GM20000 (cell line): ENCODE results near the gene PRAMEF1.

Experiments used
- DNase-seq: peaks from one replicate; pipeline ENCODE4 v3.0.0; 2012; ENCODE audit warnings: low spot score
- CTCF ChIP-seq: IDR thresholded peaks from 2 replicates; pipeline ENCODE4 v1.5.1; 2012; ENCODE audit warnings: mild to moderate bottlenecking, control low read depth; ENCODE audit errors: extremely low read depth, missing control alignments

The PRAMEF1 gene

GRCh38 chr1:12769031-12769430 lies 22.2 kb upstream of the PRAMEF1 start:
- TF ChIP-seq CTCF, result no peak
- no peak for DNase-seq

- no peak for DNase-seq
- no peak for TF ChIP-seq CTCF
Measured at GRCh38 chr1:12769976-12770505, 21.2 kb upstream of the PRAMEF1 start.

- no peak for TF ChIP-seq CTCF
- DNase-seq, result no peak
Measured at GRCh38 chr1:12770620-12771019, 20.6 kb upstream of the PRAMEF1 start.

GRCh38 chr1:12771186-12771585 lies 20.0 kb upstream of the PRAMEF1 start:
- no peak for DNase-seq

DNA sequence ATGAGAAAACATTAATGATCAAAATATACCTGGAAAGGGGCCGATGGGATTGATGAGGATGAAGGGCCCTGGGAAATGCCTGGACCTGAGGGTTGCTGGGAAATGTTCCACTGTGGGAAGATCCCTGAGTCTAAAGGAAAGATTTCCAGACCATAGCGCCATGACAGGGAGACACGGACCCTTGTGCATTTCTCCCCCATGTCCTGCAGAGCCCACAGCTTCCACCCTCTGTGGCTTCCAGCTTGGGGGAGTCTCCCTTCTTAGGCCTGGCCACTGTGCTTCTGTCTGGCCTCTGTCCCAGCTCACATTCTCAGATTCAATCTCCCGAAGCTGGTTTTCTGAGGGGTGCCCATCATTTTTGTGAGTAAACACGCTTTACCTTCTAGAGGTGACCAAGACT lies 18.7 kb upstream of the PRAMEF1 start:
- TF ChIP-seq CTCF, result no peak
- DNase-seq, result no peak

More at GRCh38 chr1:12771186-12771585, 20.0 kb upstream of the PRAMEF1 start:
- no peak for TF ChIP-seq CTCF

GRCh38 chr1:12773438-12773837 lies 17.8 kb upstream of the PRAMEF1 start, which contains the start of gene PRAMEF12:
PRAMEF12 (plus strand) TSS chr1:12773738; CDS start chr1:12774868, 1,130 bp downstream.
- TF ChIP-seq CTCF, result no peak

DNA sequence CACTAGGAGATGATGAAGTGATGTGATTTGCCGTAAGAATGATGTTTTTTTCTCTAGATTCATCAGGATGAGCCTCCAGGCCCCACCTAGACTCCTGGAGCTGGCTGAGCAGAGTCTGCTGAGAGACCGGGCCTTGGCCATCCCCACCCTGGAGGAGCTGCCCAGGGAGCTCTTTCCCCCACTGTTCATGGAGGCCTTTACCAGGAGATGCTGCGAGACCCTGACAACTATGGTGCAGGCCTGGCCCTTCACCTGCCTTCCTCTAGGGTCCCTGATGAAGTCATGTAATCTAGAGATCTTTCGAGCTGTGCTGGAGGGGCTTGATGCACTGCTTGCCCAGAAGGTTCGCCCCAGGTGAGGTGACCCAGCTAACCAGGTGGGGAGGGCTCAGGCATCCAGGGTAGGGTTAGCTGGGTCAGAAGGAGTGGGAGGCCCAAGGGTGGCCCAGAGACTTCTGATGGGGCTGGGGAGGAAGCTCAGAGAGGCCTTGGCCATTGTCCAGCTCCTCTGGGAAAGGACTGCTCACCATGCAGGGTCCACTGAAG lies 16.3 kb upstream of the PRAMEF1 start:
- no peak for TF ChIP-seq CTCF
- no peak for DNase-seq

More at GRCh38 chr1:12773438-12773837, 17.8 kb upstream of the PRAMEF1 start, which contains the start of gene PRAMEF12:
- no peak for DNase-seq
